DMS53 (cell line): ENCODE measurements around the gene ZNF366.

ENCODE experiments used
- DNase-seq: peaks from one replicate; lab custom pipeline; 2025; lab: John Stamatoyannopoulos, UW

ZNF366 gene

GRCh38 chr5:72402959-72403628, 104.1 kb downstream of the ZNF366 start:
- DNase-seq: peak; percentile 49

DNA sequence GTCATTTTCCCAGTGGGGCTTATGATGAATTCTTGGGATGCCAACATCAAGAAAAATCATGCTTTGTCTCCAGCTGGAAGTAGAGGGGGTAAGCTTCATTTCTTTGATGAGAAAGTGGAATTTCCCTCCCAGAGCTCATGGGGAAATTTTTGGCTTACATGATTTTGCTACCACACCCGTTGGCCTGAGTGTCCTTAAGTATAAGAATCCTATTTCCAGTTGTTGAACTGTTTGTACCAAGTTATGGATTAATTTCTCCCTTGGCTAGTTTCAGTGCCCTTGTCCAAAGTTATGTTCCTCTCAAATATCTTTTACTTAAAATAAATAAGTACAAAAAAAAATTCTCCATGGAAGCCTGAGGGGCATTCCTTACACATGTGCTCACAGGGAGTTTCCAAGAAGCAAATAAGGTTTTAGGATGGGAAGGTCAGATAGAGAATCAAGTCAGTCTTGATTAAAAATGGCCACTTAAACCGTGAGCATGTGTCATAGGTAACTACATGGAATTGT, 104.8 kb downstream of the ZNF366 start:
- DNase-seq: no peak

- DNase-seq: no peak
Observed at GRCh38 chr5:72400950-72401349, 106.3 kb downstream of the ZNF366 start.

DNA sequence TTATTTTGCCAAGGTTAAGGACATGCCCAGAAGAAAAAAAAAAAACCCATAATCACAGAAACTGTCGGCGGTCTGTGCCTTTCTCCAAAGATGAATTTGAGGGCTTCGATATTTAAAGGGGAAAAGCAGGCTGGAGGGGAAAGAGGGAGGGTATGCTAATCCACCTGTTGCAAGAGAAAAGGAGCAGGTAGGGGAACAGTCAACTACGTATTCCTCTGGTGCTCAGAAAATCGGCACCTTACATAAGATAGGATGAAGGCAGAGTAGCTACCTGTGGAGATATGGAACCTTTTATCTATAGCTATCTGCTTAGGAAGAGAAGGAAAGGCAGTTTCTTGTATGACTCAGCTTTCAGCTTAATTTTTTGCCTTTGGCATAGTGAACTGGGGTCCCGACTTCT, 109.4 kb downstream of the ZNF366 start:
- no peak for DNase-seq

DNA sequence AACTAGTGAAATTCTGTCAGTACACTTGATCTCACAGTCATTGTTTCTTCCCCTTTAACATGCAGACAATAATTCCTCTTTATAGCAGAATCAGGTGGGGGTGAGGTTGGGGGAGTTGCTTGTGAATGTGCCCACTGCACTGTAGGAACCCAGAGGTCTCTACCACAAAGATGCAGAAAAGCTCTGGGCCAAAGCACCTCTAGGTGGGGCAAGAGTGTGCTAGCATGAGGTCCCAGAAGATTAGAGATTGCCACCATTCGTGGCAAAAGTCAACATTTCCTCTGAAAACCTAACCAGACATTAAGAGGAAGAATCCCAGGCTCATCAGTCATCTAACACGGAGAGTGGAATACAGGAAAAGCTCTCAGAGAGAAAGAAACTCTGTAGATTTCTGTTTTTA, 112.5 kb downstream of the ZNF366 start:
- DNase-seq: peak; percentile 31

DNA sequence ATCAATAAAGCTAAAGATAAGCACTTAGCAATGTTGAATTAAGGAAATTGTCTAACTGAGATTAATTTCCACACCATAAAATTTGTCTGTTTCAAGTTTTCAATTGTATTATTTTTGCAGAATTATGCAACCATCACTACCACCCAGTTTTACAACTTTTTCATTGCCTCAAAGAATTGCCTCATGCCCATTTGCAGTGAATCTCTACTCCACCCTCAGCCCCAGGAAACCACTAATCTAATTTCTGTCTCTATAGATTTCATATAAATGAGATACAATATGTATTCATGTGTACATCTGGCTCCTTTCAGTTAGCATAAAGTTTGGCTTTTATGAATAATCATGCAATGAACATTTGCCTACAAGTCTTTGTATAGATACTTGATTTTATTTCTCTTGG, 114.2 kb downstream of the ZNF366 start:
- no peak for DNase-seq
